ENCODE results near the gene CD3D. TPM values are rescaled to one million over a fixed set of nuclear protein-coding genes. Genes with fewer than 3 reads are reported as not detected.

CD3D gene
- total RNA-seq, 4 donors from 2014 or later: 1.7 TPM; not detected in 3

GRCh38 chr11:118349475-118349874 lies 7.0 kb upstream of the CD3D start:
- Histone ChIP-seq H3K27ac (no peak overlapping the region), H3K36me3 (no peaks in the 10 kb centered on the region), H3K4me1 (no peaks in the 10 kb centered on the region), H3K9me3 (no peaks in the 10 kb centered on the region), H3K27me3 (no peaks in the 10 kb centered on the region), H3K4me3 (no peak overlapping the region)
- intact Hi-C loops (cut with DNase I; ENCODE audit: low total_unique reads): no loop called here
- no peak for DNase-seq
- TF ChIP-seq, protein P1, sequence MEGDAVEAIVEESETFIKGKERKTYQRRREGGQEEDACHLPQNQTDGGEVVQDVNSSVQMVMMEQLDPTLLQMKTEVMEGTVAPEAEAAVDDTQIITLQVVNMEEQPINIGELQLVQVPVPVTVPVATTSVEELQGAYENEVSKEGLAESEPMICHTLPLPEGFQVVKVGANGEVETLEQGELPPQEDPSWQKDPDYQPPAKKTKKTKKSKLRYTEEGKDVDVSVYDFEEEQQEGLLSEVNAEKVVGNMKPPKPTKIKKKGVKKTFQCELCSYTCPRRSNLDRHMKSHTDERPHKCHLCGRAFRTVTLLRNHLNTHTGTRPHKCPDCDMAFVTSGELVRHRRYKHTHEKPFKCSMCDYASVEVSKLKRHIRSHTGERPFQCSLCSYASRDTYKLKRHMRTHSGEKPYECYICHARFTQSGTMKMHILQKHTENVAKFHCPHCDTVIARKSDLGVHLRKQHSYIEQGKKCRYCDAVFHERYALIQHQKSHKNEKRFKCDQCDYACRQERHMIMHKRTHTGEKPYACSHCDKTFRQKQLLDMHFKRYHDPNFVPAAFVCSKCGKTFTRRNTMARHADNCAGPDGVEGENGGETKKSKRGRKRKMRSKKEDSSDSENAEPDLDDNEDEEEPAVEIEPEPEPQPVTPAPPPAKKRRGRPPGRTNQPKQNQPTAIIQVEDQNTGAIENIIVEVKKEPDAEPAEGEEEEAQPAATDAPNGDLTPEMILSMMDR (IDR thresholded peaks at IDR 0.05): no peak
- TF ChIP-seq POLR2A (IDR thresholded peaks at IDR 0.05): no peak

- DNase-seq: no peak
- TF ChIP-seq POLR2A (IDR thresholded peaks at IDR 0.05): no peak
- TF ChIP-seq, protein P1 (IDR thresholded peaks at IDR 0.05): no peak
- no peak within 1 kb of the TSS for H3K4me3 ChIP-seq
Measured at GRCh38 chr11:118343981-118344515, 1.5 kb upstream of the CD3D start, which contains the start of gene CD3G. Gene CD3G, plus strand, starts transcription at chr11:118344344. Its CDS starts 80 bp downstream, at chr11:118344424.

DNA sequence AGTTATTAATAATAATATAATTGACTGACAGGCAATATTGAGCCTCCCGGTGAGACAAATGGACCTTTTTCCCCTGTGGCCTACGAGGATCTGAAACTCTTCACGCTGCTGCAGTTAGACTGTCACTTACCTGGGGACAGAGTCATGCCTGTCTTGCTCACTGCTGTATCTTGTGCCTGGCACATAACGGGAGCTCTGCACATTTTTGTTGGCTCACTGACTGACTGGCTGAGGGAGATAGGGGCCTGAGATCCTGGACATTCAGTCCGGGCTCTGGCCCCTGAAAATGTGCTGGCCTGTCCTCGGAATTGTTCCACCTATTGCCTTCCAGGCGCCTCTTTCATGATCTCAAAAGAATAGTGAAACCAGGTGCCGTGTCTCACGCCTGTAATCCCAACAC lies 743 bp upstream of the CD3D start:
- Histone ChIP-seq H3K36me3 (no peaks in the 10 kb centered on the region), H3K4me1 (no peaks in the 10 kb centered on the region), H3K27ac (no peak overlapping the region), H3K9me3 (no peaks in the 10 kb centered on the region), H3K4me3 (no peak overlapping the region), H3K27me3 (no peaks in the 10 kb centered on the region)
- intact Hi-C loops (cut with DNase I; ENCODE audit: low total_unique reads): no loop called here
- no peak for DNase-seq
- TF ChIP-seq POLR2A (IDR thresholded peaks at IDR 0.05): no peak
- TF ChIP-seq, protein P1 (IDR thresholded peaks at IDR 0.05): no peak

More at GRCh38 chr11:118343981-118344515, 1.5 kb upstream of the CD3D start, which contains the start of gene CD3G:
- Histone ChIP-seq H3K36me3 (no peaks in the 10 kb centered on the region), H3K4me1 (no peaks in the 10 kb centered on the region), H3K9me3 (no peaks in the 10 kb centered on the region), H3K27ac (no peak within 1 kb of the TSS), H3K27me3 (no peaks in the 10 kb centered on the region)
- intact Hi-C loops (cut with DNase I; ENCODE audit: low total_unique reads): no loop called here

- TF ChIP-seq, protein P1 (IDR thresholded peaks at IDR 0.05): no peak
- TF ChIP-seq POLR2A (IDR thresholded peaks at IDR 0.05): no peak
- no peak overlapping the region for H3K27ac ChIP-seq
- DNase-seq: no peak
- no peaks in the 10 kb centered on the region for H3K4me1 ChIP-seq
- H3K27me3 ChIP-seq: no peaks in the 10 kb centered on the region
- intact Hi-C loops (cut with DNase I; ENCODE audit: low total_unique reads): no loop called here
- H3K4me3 ChIP-seq: no peak overlapping the region
- no peaks in the 10 kb centered on the region for H3K9me3 ChIP-seq
- H3K36me3 ChIP-seq: no peaks in the 10 kb centered on the region
Measured at GRCh38 chr11:118341815-118342489, 553 bp downstream of the CD3D start.

- TF ChIP-seq, protein P1 (IDR thresholded peaks at IDR 0.05): no peak
- TF ChIP-seq POLR2A (IDR thresholded peaks at IDR 0.05): no peak
- H3K36me3 ChIP-seq: no peaks in the 10 kb centered on the region
- H3K27ac ChIP-seq: no peak overlapping the region
- H3K4me3 ChIP-seq: no peak overlapping the region
- intact Hi-C loops (cut with DNase I; ENCODE audit: low total_unique reads): no loop called here
- DNase-seq: no peak
- no peaks in the 10 kb centered on the region for H3K4me1 ChIP-seq
- H3K9me3 ChIP-seq: no peaks in the 10 kb centered on the region
- no peaks in the 10 kb centered on the region for H3K27me3 ChIP-seq
Measured at GRCh38 chr11:118341261-118341660, 1.2 kb downstream of the CD3D start.

Data from uterus (tissue), 4 donors.